CD14-positive monocyte (primary cell): Measurements from ENCODE around the gene WWOX. TPM values are rescaled to one million over a fixed set of nuclear protein-coding genes. Genes with fewer than 3 reads are reported as not detected.

Experiments used
- DNase-seq, 3 donors: peaks; one replicate each; pipeline ENCODE4 v3.0.0-alpha.2; 2011 to 2022
- H2AFZ ChIP-seq: 2 replicates; pipeline ENCODE4 v1.6.0; 2012; ENCODE audit warnings: mild to moderate bottlenecking, low read depth, low read length, inconsistent platforms; ENCODE audit not compliant: insufficient read depth, poor library complexity, severe bottlenecking
- H3K27ac ChIP-seq, 2 donors: 1 replicate in 1 of 2; 2 replicates in 1 of 2; pipeline ENCODE4 v1.5.1; 2012 to 2013; ENCODE audit warnings: low read length in 2 of 2, control low read depth in 1 of 2, inconsistent platforms in 1 of 2, low read depth in 1 of 2, mild to moderate bottlenecking in 1 of 2
- H3K27me3 ChIP-seq, 2 donors: one replicate each; pipeline versions ENCODE4 v1.6.0 to v1.6.1; 2011 to 2013; ENCODE audit warnings: low read length in 2 of 2; ENCODE audit not compliant: control insufficient read depth in 2 of 2, insufficient read depth in 2 of 2
- H3K36me3 ChIP-seq, 2 donors: replicated peaks in 1 of 2; 1 replicate in 1 of 2; 2 replicates in 1 of 2; pipeline versions ENCODE4 v1.5.1 to v1.6.1; 2012 to 2013; ENCODE audit warnings: low read length in 2 of 2, control low read depth in 1 of 2, inconsistent platforms in 1 of 2, mild to moderate bottlenecking in 1 of 2; ENCODE audit not compliant: insufficient read depth in 2 of 2, control insufficient read depth in 1 of 2
- H3K4me1 ChIP-seq, 2 donors: 1 replicate in 1 of 2; 2 replicates in 1 of 2; pipeline versions ENCODE4 v1.5.1 to v1.6.1; 2012 to 2013; ENCODE audit warnings: low read length in 2 of 2, control low read depth in 1 of 2, inconsistent platforms in 1 of 2, mild to moderate bottlenecking in 1 of 2, moderate library complexity in 1 of 2; ENCODE audit not compliant: insufficient read depth in 2 of 2, control insufficient read depth in 1 of 2
- H3K4me2 ChIP-seq: replicated peaks from 2 replicates; pipeline ENCODE3; 2012; ENCODE audit warnings: low read length, moderate library complexity, mild to moderate bottlenecking; ENCODE audit not compliant: poor library complexity, severe bottlenecking; ENCODE audit errors: extremely low read depth
- H3K4me3 ChIP-seq, 3 experiments: fragments of 200-600 bp in 1 of 3; sonication (generic) in 1 of 3; replicated peaks in 1 of 3; 1 replicate in 2 of 3; 2 replicates in 1 of 3; pipeline ENCODE4 v1.5.1; 2011 to 2013; ENCODE audit warnings: low read length in 3 of 3, mild to moderate bottlenecking in 3 of 3, control low read depth in 2 of 3, low read depth in 2 of 3, inconsistent platforms in 1 of 3, moderate library complexity in 1 of 3
- H3K79me2 ChIP-seq: 2 replicates; pipeline ENCODE4 v1.6.0; 2012; ENCODE audit warnings: mild to moderate bottlenecking, control low read depth, inconsistent platforms, low read length, moderate library complexity; ENCODE audit not compliant: insufficient read depth
- H3K9ac ChIP-seq: 2 replicates; pipeline ENCODE4 v1.6.0; 2017; ENCODE audit warnings: low read length, mild to moderate bottlenecking; ENCODE audit not compliant: insufficient read depth, poor library complexity, severe bottlenecking
- H3K9me3 ChIP-seq, 2 donors: replicated peaks in 1 of 2; 1 replicate in 1 of 2; 2 replicates in 1 of 2; pipeline versions ENCODE4 v1.5.1 to v1.6.1; 2012 to 2013; ENCODE audit warnings: low read length in 2 of 2, control low read depth in 1 of 2; ENCODE audit not compliant: control insufficient read depth in 1 of 2, insufficient read depth in 1 of 2
- H4K20me1 ChIP-seq: 2 replicates; pipeline ENCODE4 v1.6.0; 2012; ENCODE audit warnings: mild to moderate bottlenecking, low read length, control low read depth, moderate library complexity; ENCODE audit not compliant: insufficient read depth
- H3K27ac Mint-ChIP-seq, 7 donors: one replicate each; pipeline ENCODE4 v1.8.0; 2020; ENCODE audit warnings: mild to moderate bottlenecking in 7 of 7, mixed read lengths in 7 of 7, moderate library complexity in 6 of 7, inconsistent platforms in 2 of 7
- H3K27me3 Mint-ChIP-seq, 3 donors: one replicate each; pipeline ENCODE4 v1.8.0; 2021 to 2022; ENCODE audit warnings: low read depth in 3 of 3, mild to moderate bottlenecking in 3 of 3, mixed read lengths in 3 of 3, moderate library complexity in 3 of 3, inconsistent platforms in 1 of 3
- H3K36me3 Mint-ChIP-seq, 2 donors: one replicate each; pipeline ENCODE4 v1.8.0; 2020; ENCODE audit warnings: mixed read lengths in 2 of 2, inconsistent platforms in 1 of 2, mild to moderate bottlenecking in 1 of 2
- H3K4me1 Mint-ChIP-seq: one replicate; pipeline ENCODE4 v1.8.0; 2020; ENCODE audit warnings: mild to moderate bottlenecking, mixed read lengths
- H3K4me3 Mint-ChIP-seq, 2 donors: one replicate each; pipeline ENCODE4 v1.8.0; 2020; ENCODE audit warnings: mild to moderate bottlenecking in 2 of 2, mixed read lengths in 2 of 2, moderate library complexity in 1 of 2
- H3K9me3 Mint-ChIP-seq, 7 donors: one replicate each; pipeline ENCODE4 v1.8.0; 2020 to 2022; ENCODE audit warnings: mixed read lengths in 7 of 7, mild to moderate bottlenecking in 6 of 7, moderate library complexity in 6 of 7, inconsistent platforms in 2 of 7
- WGBS: methylation state at CpG from one replicate; pipeline ENCODE4 v1.1.5; 2013; ENCODE audit warnings: missing lambda C conversion rate; ENCODE audit not compliant: insufficient coverage; 5-methylcytosine and 5-hydroxymethylcytosine counted together
- intact Hi-C, 2 donors: fragments of 100-400 bp; cut with micrococcal nuclease; formaldehyde crosslinking; loops; one replicate each; pipeline versions ENCODE4 v1.15.0 to v1.15.1; 2023
- polyA plus RNA-seq, 3 donors: library from polyadenylated mRNA; depleted of rRNA in 1 of 3; unstranded in 2 of 3; stranded (reverse) in 1 of 3; fragments of 300-500 nt in 2 of 3; fragments of >200 nt in 1 of 3; fragmentation: Illumina TruSeq in 2 of 3; gene quantifications; 1 replicate in 2 of 3; 2 replicates in 1 of 3; pipeline ENCODE4 v1.2.3, GENCODE V29; 2012 to 2021
- TF ChIP-seq, protein P1 (sequence below): fragments of 200-600 bp; IDR thresholded peaks from one replicate; pipeline ENCODE4 v1.8.0; 2022; ENCODE audit warnings: antibody characterized with exemption, mild to moderate bottlenecking

The WWOX gene
- polyA plus RNA-seq, 3 donors = 4.0 to 7.0 (median 6.3) TPM

DNA sequence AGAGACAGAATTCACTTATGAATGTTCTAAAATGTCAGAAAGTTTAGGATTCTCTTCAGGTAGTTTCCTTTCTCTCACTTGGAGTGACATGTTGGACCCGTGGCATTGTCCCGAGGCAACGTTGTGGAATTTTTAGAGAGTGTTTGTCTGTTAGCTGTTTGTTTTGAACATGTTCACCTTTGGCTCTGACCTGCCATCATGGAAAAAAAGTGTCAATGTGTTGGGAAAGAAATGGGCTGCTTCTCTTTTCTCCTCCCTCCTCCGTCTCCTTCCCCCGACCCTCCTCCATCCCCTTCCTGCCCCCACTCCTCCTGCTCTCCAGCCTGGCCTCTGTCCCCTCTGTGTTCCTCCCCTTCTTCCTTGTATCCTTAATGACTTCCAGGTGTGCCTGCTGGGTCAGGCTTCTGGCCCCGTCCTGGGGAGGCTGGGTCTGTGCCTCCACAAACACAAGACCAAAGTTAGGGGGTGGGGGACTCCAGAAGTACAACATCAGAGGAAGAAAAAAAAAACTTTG, 1038.0 kb downstream of the WWOX start:
- Histone ChIP-seq H2AFZ (no peak overlapping the region), H3K79me2 (no peaks in the 10 kb centered on the region), H3K4me2 (no peak overlapping the region), H3K9ac (no peak overlapping the region), H3K4me1 (no peaks in the 10 kb centered on the region), H3K27me3 (no peaks in the 10 kb centered on the region), H3K4me3 (no peak overlapping the region), H3K9me3 (no peaks in the 10 kb centered on the region), H3K27ac (no peak overlapping the region), H4K20me1 (no peaks in the 10 kb centered on the region), H3K36me3 (no peaks in the 10 kb centered on the region)
- no peaks in the 10 kb centered on the region for H3K36me3 Mint-ChIP-seq
- no peaks in the 10 kb centered on the region for H3K9me3 Mint-ChIP-seq
- no peak overlapping the region for H3K27ac Mint-ChIP-seq
- H3K4me3 Mint-ChIP-seq = no peak overlapping the region
- DNase-seq = no peak
- peaks cover 0 to 2% (median 0%) of the 10 kb centered on the region in 3 donors for H3K27me3 Mint-ChIP-seq
- H3K4me1 Mint-ChIP-seq = peaks cover 3% of the 10 kb centered on the region
- intact Hi-C loops = loop anchor here in 1 of 2 donors (10.0 kb wide), 1 partner anchor 47 kb away; no protein-coding TSS in a partner anchor
- TF ChIP-seq, protein P1, sequence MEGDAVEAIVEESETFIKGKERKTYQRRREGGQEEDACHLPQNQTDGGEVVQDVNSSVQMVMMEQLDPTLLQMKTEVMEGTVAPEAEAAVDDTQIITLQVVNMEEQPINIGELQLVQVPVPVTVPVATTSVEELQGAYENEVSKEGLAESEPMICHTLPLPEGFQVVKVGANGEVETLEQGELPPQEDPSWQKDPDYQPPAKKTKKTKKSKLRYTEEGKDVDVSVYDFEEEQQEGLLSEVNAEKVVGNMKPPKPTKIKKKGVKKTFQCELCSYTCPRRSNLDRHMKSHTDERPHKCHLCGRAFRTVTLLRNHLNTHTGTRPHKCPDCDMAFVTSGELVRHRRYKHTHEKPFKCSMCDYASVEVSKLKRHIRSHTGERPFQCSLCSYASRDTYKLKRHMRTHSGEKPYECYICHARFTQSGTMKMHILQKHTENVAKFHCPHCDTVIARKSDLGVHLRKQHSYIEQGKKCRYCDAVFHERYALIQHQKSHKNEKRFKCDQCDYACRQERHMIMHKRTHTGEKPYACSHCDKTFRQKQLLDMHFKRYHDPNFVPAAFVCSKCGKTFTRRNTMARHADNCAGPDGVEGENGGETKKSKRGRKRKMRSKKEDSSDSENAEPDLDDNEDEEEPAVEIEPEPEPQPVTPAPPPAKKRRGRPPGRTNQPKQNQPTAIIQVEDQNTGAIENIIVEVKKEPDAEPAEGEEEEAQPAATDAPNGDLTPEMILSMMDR = no peak
- WGBS = no CpG with 5 or more reads among the region's 6 CpGs

DNA sequence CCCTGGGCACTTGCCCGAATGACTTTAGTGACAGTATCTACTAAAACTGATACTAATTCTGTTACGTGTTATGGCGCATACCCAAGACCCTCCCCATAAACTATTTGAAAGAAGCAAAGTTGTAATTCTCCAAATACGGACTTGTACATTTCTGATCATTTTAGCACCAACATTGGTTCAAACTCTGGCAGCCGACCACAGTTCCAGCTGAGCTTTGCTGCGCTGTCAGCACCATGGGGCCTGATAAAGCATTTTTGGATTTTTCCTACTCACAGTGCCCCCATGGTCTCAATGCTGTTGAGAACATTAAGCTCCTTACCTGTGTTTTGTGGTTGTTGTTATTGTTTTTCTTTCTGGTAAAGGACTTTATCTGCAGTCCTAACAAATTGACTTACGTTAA, 1040.3 kb downstream of the WWOX start:
- Histone ChIP-seq H3K9me3 (no peaks in the 10 kb centered on the region), H3K36me3 (no peaks in the 10 kb centered on the region), H3K9ac (no peak overlapping the region), H3K27me3 (no peaks in the 10 kb centered on the region), H2AFZ (no peak overlapping the region), H3K4me3 (no peak overlapping the region), H3K27ac (no peak overlapping the region), H4K20me1 (no peaks in the 10 kb centered on the region), H3K4me1 (peaks cover 0 to 2% of the 10 kb centered on the region in 2 donors), H3K4me2 (no peak overlapping the region), H3K79me2 (no peaks in the 10 kb centered on the region)
- DNase-seq = no peak
- peaks cover 0 to 3% (median 0%) of the 10 kb centered on the region in 3 donors for H3K27me3 Mint-ChIP-seq
- 100% methylated on average over 4 of the region's 7 CpGs for WGBS
- no peaks in the 10 kb centered on the region for H3K36me3 Mint-ChIP-seq
- H3K4me1 Mint-ChIP-seq = peaks cover 3% of the 10 kb centered on the region
- H3K9me3 Mint-ChIP-seq = no peaks in the 10 kb centered on the region
- no peak overlapping the region for H3K4me3 Mint-ChIP-seq
- no peak overlapping the region for H3K27ac Mint-ChIP-seq
- TF ChIP-seq, protein P1 = no peak
- intact Hi-C loops = loop anchor here in 1 of 2 donors (10.0 kb wide), 1 partner anchor 45 kb away; no protein-coding TSS in a partner anchor
